ENCODE results near the gene MATN4. TPM values are rescaled to one million over a fixed set of nuclear protein-coding genes. Genes with fewer than 3 reads are reported as not detected.

Gene MATN4
- total and polyA plus RNA-seq, 2 of the 13 experiments (the other 11 are each of a cell fraction or from before 2014, with no cell fraction given): not detected

DNA sequence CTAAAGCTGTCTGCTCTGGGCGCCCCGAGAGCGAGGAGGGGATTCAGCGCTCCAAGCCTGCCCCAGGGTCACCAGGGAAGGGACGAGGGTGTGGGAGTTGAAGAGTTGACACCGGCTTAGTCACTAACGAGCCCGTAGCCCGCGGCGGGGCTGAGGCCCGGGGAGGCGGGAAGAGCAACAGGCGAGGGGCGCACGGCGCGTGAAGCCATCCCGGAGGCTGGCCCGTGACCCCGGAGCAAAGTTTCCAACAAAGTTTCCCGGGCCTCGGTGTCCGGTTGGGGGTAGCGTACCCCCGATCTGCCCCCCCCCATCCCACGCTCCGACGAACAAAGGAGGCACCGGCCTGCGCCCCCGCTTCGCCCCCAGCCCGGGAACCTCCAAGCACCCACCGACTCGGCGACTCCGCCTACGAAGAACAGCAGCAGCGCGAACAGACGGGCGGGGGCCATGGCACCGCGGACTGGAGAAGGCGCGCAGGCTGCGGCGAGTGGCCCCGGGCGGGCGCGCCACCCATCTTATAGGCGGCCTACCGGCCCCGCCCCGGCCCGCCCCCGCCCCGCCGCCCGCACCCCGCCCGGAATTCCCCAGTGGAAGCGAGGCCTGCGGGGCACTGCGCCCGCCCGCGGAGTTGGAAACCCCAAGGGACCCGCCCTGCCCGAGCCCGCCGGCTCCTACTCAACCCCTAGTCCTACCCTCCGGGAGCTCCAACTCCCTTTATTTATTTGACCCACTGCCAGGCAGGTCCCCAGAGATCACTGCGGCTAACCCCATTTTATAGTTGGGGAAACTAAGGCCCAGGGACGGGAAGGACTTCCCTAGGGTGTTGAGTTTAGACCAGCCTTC, 40.1 kb upstream of the MATN4 start, which contains the start of gene SDC4 (continued):
- TF ChIP-seq, protein P1, sequence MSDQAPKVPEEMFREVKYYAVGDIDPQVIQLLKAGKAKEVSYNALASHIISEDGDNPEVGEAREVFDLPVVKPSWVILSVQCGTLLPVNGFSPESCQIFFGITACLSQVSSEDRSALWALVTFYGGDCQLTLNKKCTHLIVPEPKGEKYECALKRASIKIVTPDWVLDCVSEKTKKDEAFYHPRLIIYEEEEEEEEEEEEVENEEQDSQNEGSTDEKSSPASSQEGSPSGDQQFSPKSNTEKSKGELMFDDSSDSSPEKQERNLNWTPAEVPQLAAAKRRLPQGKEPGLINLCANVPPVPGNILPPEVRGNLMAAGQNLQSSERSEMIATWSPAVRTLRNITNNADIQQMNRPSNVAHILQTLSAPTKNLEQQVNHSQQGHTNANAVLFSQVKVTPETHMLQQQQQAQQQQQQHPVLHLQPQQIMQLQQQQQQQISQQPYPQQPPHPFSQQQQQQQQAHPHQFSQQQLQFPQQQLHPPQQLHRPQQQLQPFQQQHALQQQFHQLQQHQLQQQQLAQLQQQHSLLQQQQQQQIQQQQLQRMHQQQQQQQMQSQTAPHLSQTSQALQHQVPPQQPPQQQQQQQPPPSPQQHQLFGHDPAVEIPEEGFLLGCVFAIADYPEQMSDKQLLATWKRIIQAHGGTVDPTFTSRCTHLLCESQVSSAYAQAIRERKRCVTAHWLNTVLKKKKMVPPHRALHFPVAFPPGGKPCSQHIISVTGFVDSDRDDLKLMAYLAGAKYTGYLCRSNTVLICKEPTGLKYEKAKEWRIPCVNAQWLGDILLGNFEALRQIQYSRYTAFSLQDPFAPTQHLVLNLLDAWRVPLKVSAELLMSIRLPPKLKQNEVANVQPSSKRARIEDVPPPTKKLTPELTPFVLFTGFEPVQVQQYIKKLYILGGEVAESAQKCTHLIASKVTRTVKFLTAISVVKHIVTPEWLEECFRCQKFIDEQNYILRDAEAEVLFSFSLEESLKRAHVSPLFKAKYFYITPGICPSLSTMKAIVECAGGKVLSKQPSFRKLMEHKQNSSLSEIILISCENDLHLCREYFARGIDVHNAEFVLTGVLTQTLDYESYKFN (CRISPR knock-in tag; conservative IDR thresholded peaks at IDR 0.05): peak; percentile 44
- TF ChIP-seq, protein P2, sequence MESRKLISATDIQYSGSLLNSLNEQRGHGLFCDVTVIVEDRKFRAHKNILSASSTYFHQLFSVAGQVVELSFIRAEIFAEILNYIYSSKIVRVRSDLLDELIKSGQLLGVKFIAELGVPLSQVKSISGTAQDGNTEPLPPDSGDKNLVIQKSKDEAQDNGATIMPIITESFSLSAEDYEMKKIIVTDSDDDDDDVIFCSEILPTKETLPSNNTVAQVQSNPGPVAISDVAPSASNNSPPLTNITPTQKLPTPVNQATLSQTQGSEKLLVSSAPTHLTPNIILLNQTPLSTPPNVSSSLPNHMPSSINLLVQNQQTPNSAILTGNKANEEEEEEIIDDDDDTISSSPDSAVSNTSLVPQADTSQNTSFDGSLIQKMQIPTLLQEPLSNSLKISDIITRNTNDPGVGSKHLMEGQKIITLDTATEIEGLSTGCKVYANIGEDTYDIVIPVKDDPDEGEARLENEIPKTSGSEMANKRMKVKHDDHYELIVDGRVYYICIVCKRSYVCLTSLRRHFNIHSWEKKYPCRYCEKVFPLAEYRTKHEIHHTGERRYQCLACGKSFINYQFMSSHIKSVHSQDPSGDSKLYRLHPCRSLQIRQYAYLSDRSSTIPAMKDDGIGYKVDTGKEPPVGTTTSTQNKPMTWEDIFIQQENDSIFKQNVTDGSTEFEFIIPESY (CRISPR knock-in tag; IDR thresholded peaks at IDR 0.05): no peak
- TF ChIP-seq TBP (CRISPR knock-in tag; IDR thresholded peaks at IDR 0.05): 0 out of 2 replicates have a peak, but pooled peaks have one; percentile 78
- TF ChIP-seq ZNF746 (CRISPR knock-in tag; IDR thresholded peaks at IDR 0.05): no peak; the same call in 1 of the 2 replicates
- TF ChIP-seq, protein P3, sequence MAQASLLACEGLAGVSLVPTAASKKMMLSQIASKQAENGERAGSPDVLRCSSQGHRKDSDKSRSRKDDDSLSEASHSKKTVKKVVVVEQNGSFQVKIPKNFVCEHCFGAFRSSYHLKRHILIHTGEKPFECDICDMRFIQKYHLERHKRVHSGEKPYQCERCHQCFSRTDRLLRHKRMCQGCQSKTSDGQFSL (CRISPR knock-in tag; IDR thresholded peaks at IDR 0.05): peak; percentile 85
- TF ChIP-seq ISX (CRISPR knock-in tag; conservative IDR thresholded peaks at IDR 0.05): no peak
- TF ChIP-seq CHCHD3 (CRISPR knock-in tag; IDR thresholded peaks at IDR 0.05): no peak
- TF ChIP-seq MXD4 (CRISPR knock-in tag; IDR thresholded peaks at IDR 0.05): no peak
- TF ChIP-seq ZNF251 (CRISPR knock-in tag; IDR thresholded peaks at IDR 0.05): peak; percentile 44; the same call in 1 of the 2 replicates
- peak; percentile 83; the same call in 1 of the 2 replicates for TF ChIP-seq SALL2 (CRISPR knock-in tag; IDR thresholded peaks at IDR 0.05)
- peak; percentile 50; the same call in 1 of the 2 replicates for TF ChIP-seq KDM3A (CRISPR knock-in tag; IDR thresholded peaks at IDR 0.05; ENCODE audit: low read depth)
- TF ChIP-seq HMGA1 (CRISPR knock-in tag; conservative IDR thresholded peaks at IDR 0.05): no peak
- no peak for TF ChIP-seq ZNF674 (CRISPR knock-in tag; IDR thresholded peaks at IDR 0.05; ENCODE audit: low read depth)
- TF ChIP-seq ZNF615 (CRISPR knock-in tag; IDR thresholded peaks at IDR 0.05; ENCODE audit: borderline replicate concordance): no peak
- TF ChIP-seq ZNF747 (CRISPR knock-in tag; IDR thresholded peaks at IDR 0.05; ENCODE audit: borderline replicate concordance): peak; percentile 69
